D721Med (cell line): ENCODE data around the gene ANKH.

ENCODE experiments used
- DNase-seq: peaks from one replicate; pipeline ENCODE4 v3.0.0; 2011; ENCODE audit warnings: low spot score; ENCODE audit not compliant: insufficient read length
- FAIRE-seq: peaks from 2 replicates; lab custom pipeline; 2011; peaks lifted over from hg19 to GRCh38; lab: Jason Lieb, UNC
- CTCF ChIP-seq: IDR thresholded peaks from 2 replicates; pipeline ENCODE4 v1.5.1; 2012; ENCODE audit warnings: mild to moderate bottlenecking, control low read depth; ENCODE audit not compliant: insufficient read depth; ENCODE audit errors: missing control alignments

Gene ANKH

GRCh38 chr5:14728459-14728938 is 143.1 kb downstream of the ANKH start:
- FAIRE-seq (no peak), DNase-seq (no peak)
- TF ChIP-seq CTCF: no peak

DNA sequence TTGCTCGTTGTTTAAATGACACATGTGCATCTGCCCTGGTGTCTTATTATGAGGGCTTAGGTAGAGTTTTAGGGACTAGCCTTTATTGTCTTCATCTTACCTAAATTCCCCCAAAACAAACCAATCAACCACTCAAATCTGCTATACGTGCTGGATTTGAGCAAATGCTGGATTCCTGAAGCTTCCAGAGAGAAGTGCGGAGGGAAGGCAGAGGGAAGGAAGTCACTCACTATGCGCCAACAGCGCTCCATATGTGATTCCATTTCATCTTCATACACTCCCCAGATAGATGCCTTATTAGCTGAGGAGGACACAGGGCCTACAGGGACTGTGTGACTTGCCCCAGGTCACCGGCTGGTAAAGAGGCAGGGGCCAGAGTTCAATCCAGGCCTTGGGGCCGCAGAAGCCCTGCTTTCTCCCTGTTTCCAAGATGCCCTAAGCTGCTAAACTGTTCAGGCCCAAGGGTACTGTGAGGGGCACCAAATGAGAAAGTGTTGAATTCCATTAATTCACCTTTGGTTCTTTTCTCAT is 143.6 kb downstream of the ANKH start:
- FAIRE-seq (no peak), DNase-seq (no peak)
- no peak for TF ChIP-seq CTCF

DNA sequence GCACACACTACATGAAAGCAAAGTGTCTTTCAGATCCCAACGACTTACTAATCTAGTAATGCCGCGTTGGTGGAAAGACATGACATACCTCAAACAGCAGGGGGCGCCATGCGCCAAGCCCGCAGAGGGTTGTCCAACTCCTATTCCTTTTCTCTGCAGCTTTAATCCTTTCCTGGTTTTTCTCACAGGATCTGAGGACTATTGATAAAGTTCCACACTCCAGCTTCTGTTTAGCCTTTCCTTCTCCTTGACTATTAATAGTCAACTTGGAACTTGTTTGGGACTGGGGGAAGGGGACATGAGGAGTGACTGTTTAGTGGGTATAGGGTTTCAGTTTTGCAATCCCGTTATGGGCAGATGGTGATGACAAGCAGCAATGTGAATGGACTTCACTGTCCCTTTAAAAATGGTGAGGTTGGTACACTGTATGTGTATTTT is 144.1 kb downstream of the ANKH start:
- peak; percentile 90 for FAIRE-seq
- peak; percentile 60 for DNase-seq
- TF ChIP-seq CTCF: peak; percentile 91

GRCh38 chr5:14726066-14726838 is 145.3 kb downstream of the ANKH start:
- FAIRE-seq: no peak

DNA sequence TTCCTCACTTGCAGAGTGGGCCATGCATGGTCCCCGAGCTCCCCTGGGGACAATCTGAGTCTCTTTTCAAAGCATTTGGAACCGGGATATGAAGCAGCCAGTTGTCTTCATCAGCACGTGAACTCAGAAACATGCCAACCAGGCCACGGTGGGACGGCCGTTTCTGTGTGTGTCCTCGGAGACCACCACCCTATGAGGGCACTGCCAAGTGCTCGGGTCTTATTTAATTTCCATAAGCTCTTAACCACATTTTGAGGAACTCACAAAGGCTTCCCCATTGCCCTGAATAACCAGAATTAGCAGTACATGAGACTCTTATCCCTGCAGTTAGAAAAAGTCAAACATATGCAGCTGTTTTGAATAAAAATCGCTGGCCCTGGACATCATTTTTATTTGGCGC is 146.9 kb downstream of the ANKH start:
- TF ChIP-seq CTCF: no peak
- DNase-seq (no peak), FAIRE-seq (no peak)

More at GRCh38 chr5:14726066-14726838, 145.3 kb downstream of the ANKH start:
- TF ChIP-seq CTCF: no peak
- no peak for DNase-seq

DNA sequence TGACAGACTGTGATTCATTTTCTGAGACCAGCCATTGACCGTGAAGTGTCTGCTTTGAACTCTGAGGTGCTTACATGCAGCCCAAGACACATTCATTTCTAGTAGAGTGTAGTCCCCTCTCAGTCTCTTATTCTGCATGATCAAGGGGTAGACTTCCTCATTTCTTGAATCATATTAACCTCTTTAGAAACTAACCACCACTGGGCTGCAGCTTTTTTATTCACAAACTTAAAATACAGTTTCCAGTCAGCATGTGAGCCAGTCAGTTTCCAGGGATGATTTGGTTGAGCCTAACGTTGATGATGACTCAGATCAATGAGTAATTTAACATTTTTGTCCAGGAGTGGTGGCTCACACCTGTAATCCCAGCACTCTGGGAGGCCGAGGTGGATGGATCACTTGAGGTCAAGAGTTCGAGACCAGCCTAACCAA is 147.9 kb downstream of the ANKH start:
- no peak for FAIRE-seq
- no peak for TF ChIP-seq CTCF
- no peak for DNase-seq

- no peak for FAIRE-seq
- TF ChIP-seq CTCF: no peak
- DNase-seq: no peak
Observed at GRCh38 chr5:14722923-14723322, 148.7 kb downstream of the ANKH start.
